Activated CD4-positive, CD25-positive, alpha-beta regulatory T cell (primary cell): ENCODE data around the gene ITGBL1.

Experiments used
- DNase-seq, 4 experiments: peaks; one replicate each; lab custom pipeline; 2025; lab: John Stamatoyannopoulos, UW

Gene ITGBL1

DNA sequence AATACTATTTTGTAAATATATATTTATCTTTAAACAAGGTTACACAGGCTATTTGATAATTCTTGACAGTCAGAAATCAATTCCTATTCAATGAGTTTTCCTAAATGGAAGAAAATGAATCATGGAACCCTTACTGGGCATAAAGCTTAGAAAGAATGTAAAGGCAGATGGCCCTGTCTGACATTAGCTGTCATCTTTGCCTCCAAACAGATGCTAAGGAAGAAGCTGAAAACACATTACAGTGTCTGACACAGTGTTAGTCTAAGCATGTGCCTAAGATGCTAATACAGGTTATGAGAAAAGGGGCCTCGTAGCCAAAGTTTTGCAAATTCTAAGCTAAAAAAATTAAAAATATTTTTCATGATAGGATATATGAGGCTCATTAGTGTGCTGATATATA, 112.8 kb downstream of the ITGBL1 start:
- no peak for DNase-seq

GRCh38 chr13:101567841-101568240, 115.4 kb downstream of the ITGBL1 start:
- DNase-seq, result no peak

DNA sequence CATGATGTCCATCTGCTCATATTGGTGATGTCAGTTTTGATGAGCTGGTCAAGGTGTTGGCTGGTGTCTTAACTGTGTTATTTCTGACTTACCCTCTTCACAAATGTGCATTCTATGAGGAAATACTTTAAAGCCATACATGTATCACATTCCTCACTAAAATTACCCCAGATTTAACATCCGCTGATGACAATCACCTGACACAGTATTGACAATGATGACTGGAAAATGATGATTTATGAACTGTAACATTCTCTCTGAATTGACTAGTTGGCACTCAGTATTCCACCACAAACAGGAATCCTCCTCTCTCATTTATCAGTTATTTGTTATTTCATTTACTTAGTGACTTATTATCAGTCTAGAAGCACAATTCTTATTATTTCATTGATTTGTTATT, 117.3 kb downstream of the ITGBL1 start:
- no peak for DNase-seq

- no peak for DNase-seq
Observed at GRCh38 chr13:101570410-101570809, 117.9 kb downstream of the ITGBL1 start.

DNA sequence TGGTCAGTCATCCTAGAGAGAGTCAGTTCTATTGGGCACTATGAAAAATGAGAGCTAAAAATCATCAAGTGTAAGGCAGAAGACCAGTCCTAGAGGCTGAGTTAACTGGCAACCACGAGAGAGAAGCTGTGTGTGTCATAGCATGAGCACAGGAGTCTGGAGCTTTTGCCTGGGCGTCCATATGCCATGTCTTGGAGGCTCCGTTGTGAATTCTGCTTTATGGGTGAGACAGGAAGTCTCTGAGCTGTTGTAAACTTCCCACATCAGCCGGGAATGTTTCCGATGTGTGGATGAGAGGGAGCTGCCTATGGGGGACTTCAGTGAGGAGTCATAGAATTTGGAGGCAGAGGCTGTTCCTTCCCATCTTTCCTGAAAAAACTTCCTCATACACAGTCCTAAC, 120.0 kb downstream of the ITGBL1 start:
- no peak for DNase-seq

DNA sequence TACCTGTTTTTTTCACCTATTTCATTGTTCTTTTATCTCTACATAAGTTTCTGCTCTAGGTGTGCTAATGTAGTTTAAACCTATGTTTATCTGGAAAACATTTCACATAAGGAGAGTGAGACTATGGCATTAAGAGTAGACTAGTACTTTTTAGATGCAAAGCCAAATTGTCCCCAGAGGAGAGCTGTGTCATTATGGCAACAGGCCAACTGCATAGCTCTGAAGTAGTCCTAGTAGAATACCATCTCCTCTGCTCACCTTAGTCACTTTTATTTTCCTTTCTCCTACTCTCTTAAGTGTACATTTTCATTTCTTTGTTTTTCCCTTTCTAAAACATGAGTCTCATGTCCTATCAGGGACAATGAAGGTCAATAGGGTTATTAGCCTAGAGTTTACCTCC, 123.1 kb downstream of the ITGBL1 start:
- DNase-seq, result no peak

DNA sequence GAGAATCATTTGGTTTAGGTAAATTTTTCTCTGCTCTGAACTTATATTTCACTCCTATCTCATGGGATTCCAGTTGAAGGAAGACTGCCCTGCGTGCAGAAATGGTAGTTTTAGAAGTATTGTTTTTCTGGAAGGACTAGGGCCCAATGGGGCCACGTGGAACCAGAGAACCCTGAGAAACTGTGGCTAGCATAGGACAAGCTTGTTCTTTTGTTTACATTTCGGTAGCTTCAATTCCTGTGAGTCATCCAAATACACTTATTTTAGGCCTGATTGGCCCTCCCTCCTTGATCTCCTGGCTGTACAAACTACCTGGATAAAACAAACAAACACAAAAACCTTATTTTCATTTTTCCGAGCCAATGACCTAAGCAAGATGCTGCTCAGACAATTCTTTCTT, 124.0 kb downstream of the ITGBL1 start:
- DNase-seq, result no peak

- no peak for DNase-seq
Observed at GRCh38 chr13:101576977-101577376, 124.5 kb downstream of the ITGBL1 start.

GRCh38 chr13:101579281-101579802, 126.9 kb downstream of the ITGBL1 start:
- DNase-seq, result no peak

DNA sequence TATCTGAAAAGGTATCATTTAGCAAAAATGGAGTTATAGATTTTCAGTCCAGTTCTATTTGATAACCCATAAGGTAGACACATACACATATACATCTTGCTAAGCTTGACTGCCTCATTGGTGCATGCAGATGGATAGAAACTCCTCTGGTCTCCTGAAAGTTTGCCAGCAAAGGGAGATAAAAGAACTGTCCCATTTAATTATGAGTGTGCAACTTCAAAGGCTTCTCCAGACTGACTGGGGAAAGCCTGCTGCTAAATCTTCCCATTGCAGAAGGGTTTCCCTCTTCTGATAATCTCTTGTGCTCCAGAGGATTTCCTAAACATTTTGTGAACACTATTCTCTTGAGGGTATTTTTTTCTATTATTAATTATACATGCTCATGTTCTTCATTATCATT, 131.9 kb downstream of the ITGBL1 start:
- DNase-seq, result no peak

GRCh38 chr13:101590479-101590878, 138.0 kb downstream of the ITGBL1 start:
- no peak for DNase-seq

DNA sequence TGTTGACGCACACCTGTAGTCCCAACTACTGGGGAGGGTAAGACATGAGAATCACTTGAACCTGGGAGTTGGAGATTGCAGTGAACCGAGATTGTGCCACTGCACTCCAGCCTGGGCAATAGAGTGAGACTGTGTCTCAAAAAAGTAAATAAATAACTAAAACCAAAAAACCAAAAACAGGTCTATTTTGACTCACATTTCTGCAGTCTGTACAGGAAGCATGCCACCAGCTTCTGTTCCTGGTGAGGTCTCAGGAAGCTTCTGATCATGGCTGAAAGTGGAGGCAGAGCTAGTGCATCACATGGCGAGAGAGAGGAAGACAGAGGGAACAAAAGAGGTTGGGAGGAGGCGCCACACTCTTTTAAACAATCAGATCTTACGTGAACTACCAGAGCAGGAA, 142.5 kb downstream of the ITGBL1 start:
- no peak for DNase-seq

DNA sequence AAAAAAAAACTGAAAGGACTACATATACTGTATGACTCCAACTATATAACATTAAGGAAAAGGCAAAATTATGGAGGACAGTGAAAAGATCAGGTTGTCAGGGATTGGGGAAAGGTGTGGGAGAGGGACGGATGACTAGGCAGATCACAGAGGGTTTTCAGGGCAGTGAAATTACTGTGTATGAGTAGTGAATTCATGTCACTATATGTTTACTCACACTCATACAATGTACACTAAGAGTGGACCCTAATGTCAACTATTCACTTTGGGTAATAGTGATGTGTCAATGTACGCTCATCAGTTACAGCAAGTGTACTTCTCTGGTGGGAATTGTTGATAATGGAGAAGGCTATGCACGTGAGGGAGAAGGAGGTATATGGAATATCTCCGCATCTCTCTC, 144.3 kb downstream of the ITGBL1 start:
- no peak for DNase-seq

DNA sequence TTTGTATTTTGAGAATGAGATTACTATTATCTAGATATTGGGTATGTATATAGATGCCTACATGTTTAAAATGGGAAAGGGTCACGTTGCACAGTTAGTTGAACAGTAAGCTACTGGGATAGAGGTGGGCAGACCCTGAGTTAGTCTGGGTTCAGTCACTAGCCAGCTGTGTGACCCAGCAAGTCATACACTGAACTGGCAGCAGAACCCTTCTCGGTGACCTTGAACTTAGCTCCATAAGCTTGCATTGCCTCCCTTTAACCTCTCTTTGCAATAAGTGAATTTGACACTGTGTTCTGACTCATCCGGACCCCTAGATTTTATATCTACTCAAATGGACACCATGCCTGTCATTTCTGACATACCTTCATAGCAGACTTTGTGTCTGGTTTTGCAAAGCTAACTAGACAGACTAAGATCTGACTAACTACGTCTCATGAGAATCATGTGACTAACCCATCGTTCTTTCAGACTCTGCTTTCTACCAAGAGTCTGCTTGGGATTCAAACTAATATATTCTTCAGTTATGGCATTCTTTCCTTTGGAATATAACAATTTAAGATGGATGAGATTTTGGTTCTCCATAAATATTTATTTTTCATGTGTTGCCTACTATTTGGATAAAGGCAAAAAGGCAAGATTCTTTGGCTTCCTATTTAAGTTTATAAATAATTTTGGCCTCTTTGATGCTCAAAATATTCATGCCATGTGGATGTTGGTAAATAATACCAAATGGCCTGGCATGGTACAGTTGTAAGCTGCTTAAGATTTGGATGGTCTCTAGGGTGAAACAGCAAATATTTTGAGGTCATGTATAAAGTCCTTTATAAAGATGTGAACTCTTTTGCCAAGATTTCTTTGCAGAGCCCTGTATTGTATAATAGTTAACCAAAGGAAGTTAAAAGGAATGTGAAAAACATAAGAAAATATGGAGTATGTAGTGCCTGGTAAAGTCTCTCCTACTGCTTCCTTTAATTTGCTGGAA, 159.3 kb downstream of the ITGBL1 start:
- DNase-seq, result no peak

GRCh38 chr13:101612735-101613134, 160.3 kb downstream of the ITGBL1 start:
- no peak for DNase-seq

DNA sequence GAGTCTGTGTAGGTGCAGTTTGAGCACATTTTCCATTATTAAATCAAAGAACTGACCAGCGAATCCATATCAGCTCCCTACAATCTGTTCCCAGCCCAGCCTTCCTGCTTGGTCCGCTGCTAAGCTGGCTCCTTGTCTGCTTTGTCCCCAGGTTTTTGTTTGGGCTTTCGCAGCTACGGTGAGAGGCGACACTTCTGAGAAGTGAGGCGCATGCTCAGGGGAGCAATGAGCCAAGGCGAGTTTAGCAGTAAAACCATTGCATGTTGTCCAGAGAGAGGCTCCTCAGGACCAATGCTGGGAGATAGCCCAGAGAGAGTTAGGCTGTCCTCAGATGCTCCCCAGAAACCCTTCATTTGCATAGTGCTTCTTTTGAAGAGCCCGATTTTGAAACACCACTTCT, 162.0 kb downstream of the ITGBL1 start:
- no peak for DNase-seq

DNA sequence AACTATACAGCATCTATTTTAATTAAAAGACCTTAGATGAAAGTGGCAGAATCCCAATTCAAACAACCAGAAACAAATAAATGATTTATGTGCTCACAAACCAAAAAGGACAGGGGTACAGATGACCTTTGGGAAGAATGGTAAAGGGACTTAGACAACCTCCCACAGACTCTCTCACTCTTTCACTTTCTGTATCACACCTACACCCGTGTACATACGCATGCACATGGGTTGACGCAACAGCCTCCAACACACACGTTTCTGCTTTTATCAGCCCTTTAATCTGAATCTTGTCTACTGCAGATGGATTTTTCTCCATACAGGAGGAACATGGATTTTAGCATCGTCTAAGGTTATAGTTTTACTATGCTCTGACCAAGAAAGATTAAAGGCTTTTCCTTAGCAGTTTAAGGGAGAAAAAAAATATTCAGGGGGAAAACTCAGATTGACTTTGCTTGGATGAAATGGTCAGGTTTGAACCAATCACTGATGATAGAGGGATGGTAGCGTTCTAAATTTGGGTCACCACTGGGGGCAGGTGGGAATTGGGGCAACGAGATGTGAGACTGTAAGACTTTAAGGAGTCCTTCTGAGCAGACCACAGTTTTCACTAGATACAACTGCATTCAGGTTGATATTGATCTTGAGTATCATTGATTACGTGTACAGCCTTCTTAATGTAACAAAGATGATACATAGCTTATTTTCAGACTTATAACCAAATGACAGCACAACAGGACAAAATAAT, 166.1 kb downstream of the ITGBL1 start:
- no peak for DNase-seq

DNA sequence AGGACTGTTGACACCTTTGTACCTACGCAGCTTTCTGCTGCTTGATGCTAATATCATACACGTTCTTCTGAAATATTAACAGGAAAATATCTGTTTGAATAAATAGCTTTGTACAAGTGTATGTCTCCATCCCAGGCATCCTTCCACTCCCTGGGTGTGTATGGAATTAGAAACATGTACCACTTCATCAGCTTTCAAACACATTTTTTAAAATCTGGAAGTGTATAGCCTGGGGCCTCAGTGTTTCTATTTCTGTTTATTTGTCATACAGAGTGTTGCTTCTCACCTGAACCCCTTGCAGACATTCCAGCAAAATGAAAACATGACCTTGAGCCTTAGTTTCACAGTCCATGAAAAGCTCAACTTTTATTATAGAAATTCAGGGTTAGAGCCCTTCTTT, 168.6 kb downstream of the ITGBL1 start:
- no peak for DNase-seq

DNA sequence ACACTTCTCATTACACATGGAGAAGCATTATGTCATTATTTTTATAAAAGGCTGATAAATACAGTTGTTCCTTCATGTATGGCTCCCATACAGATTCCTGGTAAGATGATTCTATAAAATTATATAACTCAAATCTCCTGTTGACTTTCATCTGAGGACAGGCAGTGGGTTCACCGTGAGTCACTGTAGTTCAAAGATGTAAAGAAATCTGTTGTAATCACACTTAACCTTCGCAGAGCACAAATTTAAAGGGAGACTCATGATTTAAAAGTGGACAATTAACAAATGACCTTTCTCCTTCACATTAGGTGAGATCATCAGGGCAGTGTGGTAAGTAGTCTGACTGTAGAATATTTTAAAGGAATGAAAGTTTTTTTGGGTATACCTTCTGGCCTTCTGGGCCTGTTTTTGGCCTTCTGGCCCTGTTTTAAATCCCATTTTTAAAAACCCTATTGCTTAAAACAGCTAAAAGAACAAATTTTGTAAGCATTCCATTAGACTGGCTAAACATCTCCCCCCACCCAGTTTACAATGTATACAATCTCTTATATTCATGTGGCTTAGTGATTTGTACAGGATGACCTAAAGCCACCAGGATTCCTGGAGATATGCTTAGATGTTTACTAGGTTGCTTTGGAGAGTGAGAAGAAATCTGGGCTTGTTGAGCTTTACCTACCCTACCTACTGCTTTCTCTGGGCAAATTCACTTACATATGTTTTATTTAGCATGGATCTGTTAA, 171.2 kb downstream of the ITGBL1 start:
- DNase-seq, result no peak

GRCh38 chr13:101624210-101624922, 171.9 kb downstream of the ITGBL1 start:
- DNase-seq, result no peak

- DNase-seq, result no peak
Observed at GRCh38 chr13:101624981-101625380, 172.5 kb downstream of the ITGBL1 start.
